BLaER1 (cell line): Measurements from ENCODE around the gene PAFAH2.

Experiments used
- H3K27ac ChIP-seq: shearing (Covaris generic); formaldehyde crosslinking; 2 replicates; pipeline ENCODE4 v1.8.1; 2022
- H3K27me3 ChIP-seq: shearing (Covaris generic); formaldehyde crosslinking; 2 replicates; pipeline ENCODE4 v1.8.1; 2022
- H3K36me3 ChIP-seq: shearing (Covaris generic); formaldehyde crosslinking; 2 replicates; pipeline ENCODE4 v1.8.1; 2022
- H3K4me1 ChIP-seq: shearing (Covaris generic); formaldehyde crosslinking; 2 replicates; pipeline ENCODE4 v1.8.1; 2022
- H3K4me2 ChIP-seq: shearing (Covaris generic); formaldehyde crosslinking; 2 replicates; pipeline ENCODE4 v1.8.1; 2022
- H3K4me3 ChIP-seq: shearing (Covaris generic); formaldehyde crosslinking; 2 replicates; pipeline ENCODE4 v1.8.1; 2022
- H3K9ac ChIP-seq: shearing (Covaris generic); formaldehyde crosslinking; 2 replicates; pipeline ENCODE4 v1.8.1; 2022
- H3K9me3 ChIP-seq: shearing (Covaris generic); formaldehyde crosslinking; 2 replicates; pipeline ENCODE4 v1.8.1; 2022
- H4K20me1 ChIP-seq: shearing (Covaris generic); formaldehyde crosslinking; 2 replicates; pipeline ENCODE4 v1.8.1; 2022
- Cebpa-rat ChIP-seq: shearing (Covaris generic); IDR thresholded peaks from 2 replicates; pipeline ENCODE4 v1.8.1; 2022

PAFAH2 gene

GRCh38 chr1:26023009-26023408, 25.1 kb upstream of the PAFAH2 start:
- H3K9ac ChIP-seq: no peak overlapping the region
- H3K4me1 ChIP-seq: peaks cover 57% of the 10 kb centered on the region
- no peak for TF ChIP-seq Cebpa-rat

GRCh38 chr1:26022404-26022779, 24.5 kb upstream of the PAFAH2 start:
- no peaks in the 10 kb centered on the region for H3K9me3 ChIP-seq
- H3K4me1 ChIP-seq: peaks cover 61% of the 10 kb centered on the region
- peak overlapping the region; percentile 69 for H3K9ac ChIP-seq
- peak overlapping the region; percentile 63; the same call in 1 of the 2 replicates for H3K27ac ChIP-seq
- H3K4me2 ChIP-seq: peak overlapping the region; percentile 95
- no peaks in the 10 kb centered on the region for H3K36me3 ChIP-seq
- no peak overlapping the region for H3K4me3 ChIP-seq
- H3K27me3 ChIP-seq: no peaks in the 10 kb centered on the region
- TF ChIP-seq Cebpa-rat: no peak
- H4K20me1 ChIP-seq: no peaks in the 10 kb centered on the region

More at GRCh38 chr1:26023009-26023408, 25.1 kb upstream of the PAFAH2 start:
- Histone ChIP-seq H3K27me3 (no peaks in the 10 kb centered on the region), H3K4me3 (no peak overlapping the region), H4K20me1 (no peaks in the 10 kb centered on the region), H3K9me3 (no peaks in the 10 kb centered on the region), H3K27ac (no peak overlapping the region), H3K4me2 (peak overlapping the region; percentile 7; the same call in 1 of the 2 replicates), H3K36me3 (no peaks in the 10 kb centered on the region)

- peak within 1 kb of the TSS; percentile 95 for H3K4me2 ChIP-seq
- TF ChIP-seq Cebpa-rat: no peak
- H4K20me1 ChIP-seq: no peaks in the 10 kb centered on the region
- peak within 1 kb of the TSS; percentile 69 for H3K9ac ChIP-seq
- H3K4me3 ChIP-seq: peak within 1 kb of the TSS; percentile 59
- H3K4me1 ChIP-seq: peaks cover 66% of the 10 kb centered on the region
- H3K27ac ChIP-seq: peak within 1 kb of the TSS; percentile 63
- no peaks in the 10 kb centered on the region for H3K36me3 ChIP-seq
- no peaks in the 10 kb centered on the region for H3K9me3 ChIP-seq
- no peaks in the 10 kb centered on the region for H3K27me3 ChIP-seq
Observed at GRCh38 chr1:26021647-26022403, 24.0 kb upstream of the PAFAH2 start, which contains the start of gene EXTL1. Gene EXTL1 (plus strand): TSS chr1:26021775. CDS start chr1:26022647, 872 bp downstream.

- TF ChIP-seq Cebpa-rat: no peak
- Histone ChIP-seq H4K20me1 (no peaks in the 10 kb centered on the region), H3K36me3 (no peaks in the 10 kb centered on the region), H3K4me2 (peak overlapping the region; percentile 95), H3K9ac (no peak overlapping the region), H3K27ac (no peak overlapping the region), H3K27me3 (no peaks in the 10 kb centered on the region), H3K4me1 (peaks cover 74% of the 10 kb centered on the region), H3K9me3 (no peaks in the 10 kb centered on the region), H3K4me3 (no peak overlapping the region)
Observed at GRCh38 chr1:26020941-26021646, 23.2 kb upstream of the PAFAH2 start.

- H3K4me3 ChIP-seq: no peak overlapping the region
- TF ChIP-seq Cebpa-rat: no peak
- H3K9ac ChIP-seq: no peak overlapping the region
- peaks cover 81% of the 10 kb centered on the region for H3K4me1 ChIP-seq
- H3K27me3 ChIP-seq: no peaks in the 10 kb centered on the region
- no peaks in the 10 kb centered on the region for H4K20me1 ChIP-seq
- peak overlapping the region; percentile 95 for H3K4me2 ChIP-seq
- no peaks in the 10 kb centered on the region for H3K9me3 ChIP-seq
- no peaks in the 10 kb centered on the region for H3K36me3 ChIP-seq
- H3K27ac ChIP-seq: no peak overlapping the region
Observed at GRCh38 chr1:26020330-26020768, 22.5 kb upstream of the PAFAH2 start.

- H3K4me3 ChIP-seq: no peak overlapping the region
- no peak overlapping the region for H3K27ac ChIP-seq
- H3K36me3 ChIP-seq: no peaks in the 10 kb centered on the region
- H4K20me1 ChIP-seq: no peaks in the 10 kb centered on the region
- no peaks in the 10 kb centered on the region for H3K27me3 ChIP-seq
- peaks cover 86% of the 10 kb centered on the region for H3K4me1 ChIP-seq
- H3K9me3 ChIP-seq: no peaks in the 10 kb centered on the region
- H3K9ac ChIP-seq: no peak overlapping the region
- H3K4me2 ChIP-seq: peak overlapping the region; percentile 95
- no peak for TF ChIP-seq Cebpa-rat
Observed at GRCh38 chr1:26019641-26020315, 21.9 kb upstream of the PAFAH2 start.

GRCh38 chr1:26017606-26018005, 19.7 kb upstream of the PAFAH2 start:
- Histone ChIP-seq H3K27me3 (no peaks in the 10 kb centered on the region), H3K9me3 (no peaks in the 10 kb centered on the region), H3K36me3 (no peaks in the 10 kb centered on the region), H3K9ac (peak overlapping the region; percentile 11; the same call in 1 of the 2 replicates), H3K27ac (peak overlapping the region; percentile 32; the same call in 1 of the 2 replicates), H3K4me1 (peaks cover 73% of the 10 kb centered on the region), H4K20me1 (no peaks in the 10 kb centered on the region), H3K4me2 (peak overlapping the region; percentile 74), H3K4me3 (no peak overlapping the region)
- no peak for TF ChIP-seq Cebpa-rat

GRCh38 chr1:26016953-26017545, 19.2 kb upstream of the PAFAH2 start:
- Histone ChIP-seq H3K4me1 (peaks cover 67% of the 10 kb centered on the region), H3K36me3 (no peaks in the 10 kb centered on the region), H3K27me3 (no peaks in the 10 kb centered on the region), H3K4me3 (no peak overlapping the region), H3K27ac (peak overlapping the region; percentile 32; the same call in 1 of the 2 replicates), H4K20me1 (no peaks in the 10 kb centered on the region), H3K4me2 (peak overlapping the region; percentile 74), H3K9me3 (no peaks in the 10 kb centered on the region), H3K9ac (peak overlapping the region; percentile 11; the same call in 1 of the 2 replicates)
- TF ChIP-seq Cebpa-rat: no peak

GRCh38 chr1:26016258-26016952, 18.5 kb upstream of the PAFAH2 start:
- no peak overlapping the region for H3K4me3 ChIP-seq

More at GRCh38 chr1:26016258-26016952, 18.5 kb upstream of the PAFAH2 start:
- no peak for TF ChIP-seq Cebpa-rat
- H3K36me3 ChIP-seq: no peaks in the 10 kb centered on the region
- H3K4me1 ChIP-seq: peaks cover 61% of the 10 kb centered on the region
- H3K27me3 ChIP-seq: no peaks in the 10 kb centered on the region
- no peak overlapping the region for H3K9ac ChIP-seq
- no peaks in the 10 kb centered on the region for H4K20me1 ChIP-seq
- H3K27ac ChIP-seq: peak overlapping the region; percentile 51; the same call in 1 of the 2 replicates
- peak overlapping the region; percentile 74 for H3K4me2 ChIP-seq
- no peaks in the 10 kb centered on the region for H3K9me3 ChIP-seq
